Measurements from ENCODE around the gene NME4.
"Not testable (repeated sequence)": the region's sequence is repeated elsewhere in the genome, so short reads cannot be mapped to it uniquely, and the experiment has no call there.

Gene NME4

GRCh38 chr16:414395-415169 is 17.6 kb downstream of the NME4 start:
- H3K36me3 ChIP-seq (ENCODE audit: control insufficient read depth, insufficient read depth, low read length): no peaks in the 10 kb centered on the region
- no peak overlapping the region for H3K27ac ChIP-seq (ENCODE audit: insufficient read depth, low read length, poor library complexity, severe bottlenecking)
- H3K9me3 ChIP-seq (ENCODE audit: control insufficient read depth, low read length): no peaks in the 10 kb centered on the region
- H3K4me1 ChIP-seq (ENCODE audit: control insufficient read depth, insufficient read depth, low read length, poor library complexity, severe bottlenecking): no peaks in the 10 kb centered on the region
- DNase-seq: no peak
- H3K27me3 ChIP-seq (replicated peaks; ENCODE audit: control insufficient read depth, insufficient read depth, low read length, poor library complexity, severe bottlenecking): no peaks in the 10 kb centered on the region
- H3K4me3 ChIP-seq (ENCODE audit: insufficient read depth, low read depth, low read length, poor library complexity, severe bottlenecking): no peak overlapping the region

GRCh38 chr16:415170-415498 is 18.1 kb downstream of the NME4 start:
- H3K9me3 ChIP-seq (ENCODE audit: control insufficient read depth, low read length); H3K4me1 ChIP-seq (ENCODE audit: control insufficient read depth, insufficient read depth, low read length, poor library complexity, severe bottlenecking); H3K4me3 ChIP-seq (ENCODE audit: insufficient read depth, low read depth, low read length, poor library complexity, severe bottlenecking); H3K36me3 ChIP-seq (ENCODE audit: control insufficient read depth, insufficient read depth, low read length); H3K27ac ChIP-seq (ENCODE audit: insufficient read depth, low read length, poor library complexity, severe bottlenecking); H3K27me3 ChIP-seq (replicated peaks; ENCODE audit: control insufficient read depth, insufficient read depth, low read length, poor library complexity, severe bottlenecking); DNase-seq: not testable (repeated sequence)

GRCh38 chr16:422179-422578 is 25.2 kb downstream of the NME4 start:
- not testable (repeated sequence) for H3K4me3 ChIP-seq (ENCODE audit: insufficient read depth, low read depth, low read length, poor library complexity, severe bottlenecking); H3K36me3 ChIP-seq (ENCODE audit: control insufficient read depth, insufficient read depth, low read length); H3K9me3 ChIP-seq (ENCODE audit: control insufficient read depth, low read length); H3K27ac ChIP-seq (ENCODE audit: insufficient read depth, low read length, poor library complexity, severe bottlenecking); H3K27me3 ChIP-seq (replicated peaks; ENCODE audit: control insufficient read depth, insufficient read depth, low read length, poor library complexity, severe bottlenecking); DNase-seq
- H3K4me1 ChIP-seq (ENCODE audit: control insufficient read depth, insufficient read depth, low read length, poor library complexity, severe bottlenecking): peaks cover 16% of the 10 kb centered on the region

- Histone ChIP-seq H3K36me3 (ENCODE audit: control insufficient read depth, insufficient read depth, low read length) (no peaks in the 10 kb centered on the region), H3K27me3 (replicated peaks; ENCODE audit: control insufficient read depth, insufficient read depth, low read length, poor library complexity, severe bottlenecking) (no peaks in the 10 kb centered on the region), H3K27ac (ENCODE audit: insufficient read depth, low read length, poor library complexity, severe bottlenecking) (no peak overlapping the region), H3K9me3 (ENCODE audit: control insufficient read depth, low read length) (no peaks in the 10 kb centered on the region), H3K4me3 (ENCODE audit: insufficient read depth, low read depth, low read length, poor library complexity, severe bottlenecking) (no peak overlapping the region), H3K4me1 (ENCODE audit: control insufficient read depth, insufficient read depth, low read length, poor library complexity, severe bottlenecking) (peaks cover 18% of the 10 kb centered on the region)
- no peak for DNase-seq
Observed at GRCh38 chr16:424033-424622, 27.1 kb downstream of the NME4 start.

GRCh38 chr16:424623-425081 is 27.7 kb downstream of the NME4 start:
- peak overlapping the region; percentile 90 for H3K4me3 ChIP-seq (ENCODE audit: insufficient read depth, low read depth, low read length, poor library complexity, severe bottlenecking)

GRCh38 chr16:425082-425718 is 28.2 kb downstream of the NME4 start, which contains the start of gene RAB11FIP3:
Gene RAB11FIP3, plus strand, starts transcription at chr16:425649. Its CDS starts 358 bp downstream, at chr16:426007.
- Histone ChIP-seq H3K27ac (ENCODE audit: insufficient read depth, low read length, poor library complexity, severe bottlenecking) (peak within 1 kb of the TSS; percentile 84), H3K9me3 (ENCODE audit: control insufficient read depth, low read length) (no peaks in the 10 kb centered on the region), H3K36me3 (ENCODE audit: control insufficient read depth, insufficient read depth, low read length) (no peaks in the 10 kb centered on the region), H3K4me3 (ENCODE audit: insufficient read depth, low read depth, low read length, poor library complexity, severe bottlenecking) (peak within 1 kb of the TSS; percentile 90), H3K4me1 (ENCODE audit: control insufficient read depth, insufficient read depth, low read length, poor library complexity, severe bottlenecking) (peaks cover 18% of the 10 kb centered on the region), H3K27me3 (replicated peaks; ENCODE audit: control insufficient read depth, insufficient read depth, low read length, poor library complexity, severe bottlenecking) (no peaks in the 10 kb centered on the region)
- peak; percentile 59 to 75 (median 71) for DNase-seq

More at GRCh38 chr16:424623-425081, 27.7 kb downstream of the NME4 start:
- H3K4me1 ChIP-seq (ENCODE audit: control insufficient read depth, insufficient read depth, low read length, poor library complexity, severe bottlenecking): peaks cover 18% of the 10 kb centered on the region
- no peaks in the 10 kb centered on the region for H3K9me3 ChIP-seq (ENCODE audit: control insufficient read depth, low read length)
- H3K36me3 ChIP-seq (ENCODE audit: control insufficient read depth, insufficient read depth, low read length): no peaks in the 10 kb centered on the region
- no peaks in the 10 kb centered on the region for H3K27me3 ChIP-seq (replicated peaks; ENCODE audit: control insufficient read depth, insufficient read depth, low read length, poor library complexity, severe bottlenecking)
- peak overlapping the region; percentile 84 for H3K27ac ChIP-seq (ENCODE audit: insufficient read depth, low read length, poor library complexity, severe bottlenecking)
- DNase-seq: no peak

- Histone ChIP-seq H3K27ac (ENCODE audit: insufficient read depth, low read length, poor library complexity, severe bottlenecking) (peak overlapping the region; percentile 84), H3K36me3 (ENCODE audit: control insufficient read depth, insufficient read depth, low read length) (no peaks in the 10 kb centered on the region), H3K4me3 (ENCODE audit: insufficient read depth, low read depth, low read length, poor library complexity, severe bottlenecking) (no peak overlapping the region), H3K4me1 (ENCODE audit: control insufficient read depth, insufficient read depth, low read length, poor library complexity, severe bottlenecking) (peaks cover 18% of the 10 kb centered on the region), H3K27me3 (replicated peaks; ENCODE audit: control insufficient read depth, insufficient read depth, low read length, poor library complexity, severe bottlenecking) (no peaks in the 10 kb centered on the region), H3K9me3 (ENCODE audit: control insufficient read depth, low read length) (no peaks in the 10 kb centered on the region)
- peak in 2 of 3 donors; percentile 11 to 32 for DNase-seq
Observed at GRCh38 chr16:425740-426114, 28.7 kb downstream of the NME4 start.

- H3K36me3 ChIP-seq (ENCODE audit: control insufficient read depth, insufficient read depth, low read length): no peaks in the 10 kb centered on the region
- H3K27ac ChIP-seq (ENCODE audit: insufficient read depth, low read length, poor library complexity, severe bottlenecking): peak overlapping the region; percentile 25
Observed at GRCh38 chr16:426115-426905, 29.3 kb downstream of the NME4 start.

GRCh38 chr16:426906-427249 is 29.9 kb downstream of the NME4 start:
- Histone ChIP-seq H3K36me3 (ENCODE audit: control insufficient read depth, insufficient read depth, low read length) (no peaks in the 10 kb centered on the region), H3K27ac (ENCODE audit: insufficient read depth, low read length, poor library complexity, severe bottlenecking) (no peak overlapping the region), H3K4me3 (ENCODE audit: insufficient read depth, low read depth, low read length, poor library complexity, severe bottlenecking) (peak overlapping the region; percentile 66), H3K27me3 (replicated peaks; ENCODE audit: control insufficient read depth, insufficient read depth, low read length, poor library complexity, severe bottlenecking) (no peaks in the 10 kb centered on the region), H3K9me3 (ENCODE audit: control insufficient read depth, low read length) (no peaks in the 10 kb centered on the region), H3K4me1 (ENCODE audit: control insufficient read depth, insufficient read depth, low read length, poor library complexity, severe bottlenecking) (peaks cover 18% of the 10 kb centered on the region)
- DNase-seq: no peak

More at GRCh38 chr16:426115-426905, 29.3 kb downstream of the NME4 start:
- Histone ChIP-seq H3K4me1 (ENCODE audit: control insufficient read depth, insufficient read depth, low read length, poor library complexity, severe bottlenecking) (peaks cover 18% of the 10 kb centered on the region), H3K27me3 (replicated peaks; ENCODE audit: control insufficient read depth, insufficient read depth, low read length, poor library complexity, severe bottlenecking) (no peaks in the 10 kb centered on the region), H3K9me3 (ENCODE audit: control insufficient read depth, low read length) (no peaks in the 10 kb centered on the region), H3K4me3 (ENCODE audit: insufficient read depth, low read depth, low read length, poor library complexity, severe bottlenecking) (peak overlapping the region; percentile 66)
- DNase-seq: no peak

All from effector memory CD4-positive, alpha-beta T cell (primary cell).